HEK293 (cell line): ENCODE results near the gene RNU7-1.

Experiments used
- CTCF ChIA-PET: fragments of 350-600 bp; formaldehyde crosslinking; extraction: SDS; loops from one replicate; lab custom pipeline; 2021; ENCODE audit warnings: antibody characterized with exemption; lab: Yijun Ruan, JAX
- POLR2A ChIA-PET: fragments of 300-600 bp; formaldehyde crosslinking; extraction: SDS; loops from one replicate; lab custom pipeline; 2020; ENCODE audit warnings: antibody characterized with exemption, inconsistent platforms; lab: Yijun Ruan, JAX
- H3K27ac ChIP-seq: fragments of 200-500 bp; sonication (Bioruptor generic); 2 replicates; pipeline ENCODE4 v1.5.1; 2014; ENCODE audit warnings: low read depth, low read length, control low read depth, inconsistent platforms; ENCODE audit errors: extremely low read depth
- H3K36me3 ChIP-seq, 2 experiments: fragments of 200-500 bp in 1 of 2; sonication (Bioruptor generic) in 1 of 2; 1 replicate in 1 of 2; 2 replicates in 1 of 2; pipeline ENCODE4 v1.5.1; 2014 to 2017; ENCODE audit warnings: inconsistent platforms in 2 of 2, low read length in 2 of 2; ENCODE audit not compliant: control insufficient read depth in 2 of 2, insufficient read depth in 1 of 2
- H3K4me1 ChIP-seq: fragments of 200-500 bp; sonication (Bioruptor generic); 2 replicates; pipeline ENCODE4 v1.5.1; 2014; ENCODE audit warnings: mild to moderate bottlenecking, low read length, inconsistent platforms; ENCODE audit not compliant: control insufficient read depth, insufficient read depth
- H3K4me3 ChIP-seq: 2 replicates; pipeline ENCODE4 v1.5.1; 2011; ENCODE audit warnings: low read depth, mild to moderate bottlenecking, control low read depth, low read length, moderate library complexity
- H3K9me3 ChIP-seq: fragments of 200-500 bp; sonication (Bioruptor generic); 2 replicates; pipeline ENCODE4 v1.5.1; 2014; ENCODE audit warnings: low read depth, low read length, inconsistent platforms; ENCODE audit not compliant: control insufficient read depth, insufficient read depth
- ELK4 ChIP-seq: IDR thresholded peaks from 2 replicates; pipeline ENCODE4 v1.6.1; 2011; ENCODE audit warnings: mild to moderate bottlenecking, low read depth, low read length, borderline replicate concordance
- HIC1 ChIP-seq: fragments of 450-650 bp; formaldehyde crosslinking; IDR thresholded peaks from 2 replicates; pipeline ENCODE4 v1.5.1; 2016; ENCODE audit warnings: missing biosample characterization, missing genetic modification characterization
- KLF10 ChIP-seq: fragments of 450-650 bp; IDR thresholded peaks from 2 replicates; pipeline ENCODE4 v1.5.1; 2018; ENCODE audit warnings: missing biosample characterization, mild to moderate bottlenecking, missing genetic modification characterization
- MZF1 ChIP-seq: fragments of 450-650 bp; formaldehyde crosslinking; IDR thresholded peaks from 2 replicates; pipeline ENCODE4 v1.5.1; 2017; ENCODE audit warnings: missing biosample characterization, missing genetic modification characterization, borderline replicate concordance
- SETDB1 ChIP-seq: IDR thresholded peaks from one replicate; pipeline ENCODE4 v1.6.1; 2017; ENCODE audit warnings: mild to moderate bottlenecking, low read length, moderate library complexity, mixed read lengths; ENCODE audit not compliant: insufficient read length
- SP3 ChIP-seq: fragments of 450-650 bp; formaldehyde crosslinking; IDR thresholded peaks from 2 replicates; pipeline ENCODE4 v1.5.1; 2016; ENCODE audit warnings: missing biosample characterization, missing genetic modification characterization
- TRIM28 ChIP-seq: IDR thresholded peaks from 2 replicates; pipeline ENCODE4 v1.6.1; 2011; ENCODE audit warnings: low read length, control low read depth, borderline replicate concordance
- ZBTB10 ChIP-seq: fragments of 450-650 bp; formaldehyde crosslinking; IDR thresholded peaks from 2 replicates; pipeline ENCODE4 v1.5.1; 2016; ENCODE audit warnings: missing biosample characterization, missing genetic modification characterization
- ZBTB21 ChIP-seq: fragments of 450-650 bp; formaldehyde crosslinking; IDR thresholded peaks from 2 replicates; pipeline ENCODE4 v1.5.1; 2017; ENCODE audit warnings: missing biosample characterization, missing genetic modification characterization
- ZBTB7A ChIP-seq: fragments of 450-650 bp; formaldehyde crosslinking; IDR thresholded peaks from 2 replicates; pipeline ENCODE4 v1.5.1; 2016; ENCODE audit warnings: low read depth, missing biosample characterization, missing genetic modification characterization
- ZIC2 ChIP-seq: fragments of 450-650 bp; formaldehyde crosslinking; IDR thresholded peaks from 2 replicates; pipeline ENCODE4 v1.5.1; 2016; ENCODE audit warnings: missing biosample characterization, missing genetic modification characterization
- ZNF114 ChIP-seq: fragments of 450-650 bp; formaldehyde crosslinking; IDR thresholded peaks from 2 replicates; pipeline ENCODE4 v1.5.0; 2017; ENCODE audit warnings: missing biosample characterization, missing genetic modification characterization
- ZNF121 ChIP-seq: fragments of 450-650 bp; formaldehyde crosslinking; IDR thresholded peaks from 2 replicates; pipeline ENCODE4 v1.5.1; 2016; ENCODE audit warnings: missing biosample characterization, missing genetic modification characterization
- ZNF146 ChIP-seq: fragments of 450-650 bp; formaldehyde crosslinking; IDR thresholded peaks from 2 replicates; pipeline ENCODE4 v1.5.1; 2016; ENCODE audit warnings: missing biosample characterization, missing genetic modification characterization
- ZNF26 ChIP-seq: fragments of 450-650 bp; formaldehyde crosslinking; IDR thresholded peaks from 2 replicates; pipeline ENCODE4 v1.5.1; 2016; ENCODE audit warnings: missing biosample characterization, missing genetic modification characterization
- ZNF335 ChIP-seq: fragments of 450-650 bp; formaldehyde crosslinking; conservative IDR thresholded peaks from 2 replicates; pipeline ENCODE4 v1.5.1; 2016; ENCODE audit warnings: missing biosample characterization, missing genetic modification characterization
- ZNF398 ChIP-seq: fragments of 450-650 bp; formaldehyde crosslinking; IDR thresholded peaks from 2 replicates; pipeline ENCODE4 v1.5.1; 2017; ENCODE audit warnings: missing biosample characterization, missing genetic modification characterization
- ZNF473 ChIP-seq: fragments of 450-650 bp; formaldehyde crosslinking; IDR thresholded peaks from 2 replicates; pipeline ENCODE4 v1.5.1; 2017; ENCODE audit warnings: missing biosample characterization, missing genetic modification characterization
- ZNF560 ChIP-seq: fragments of 450-650 bp; formaldehyde crosslinking; IDR thresholded peaks from 2 replicates; pipeline ENCODE4 v1.5.1; 2017; ENCODE audit warnings: missing biosample characterization, missing genetic modification characterization, borderline replicate concordance
- ZNF561 ChIP-seq: fragments of 450-650 bp; IDR thresholded peaks from 2 replicates; pipeline ENCODE4 v1.5.1; 2018; ENCODE audit warnings: missing biosample characterization, missing genetic modification characterization, borderline replicate concordance
- ZNF624 ChIP-seq: fragments of 450-650 bp; formaldehyde crosslinking; IDR thresholded peaks from 2 replicates; pipeline ENCODE4 v1.5.1; 2017; ENCODE audit warnings: missing biosample characterization, missing genetic modification characterization
- ZNF701 ChIP-seq: fragments of 450-650 bp; formaldehyde crosslinking; IDR thresholded peaks from 2 replicates; pipeline ENCODE4 v1.5.1; 2016; ENCODE audit warnings: missing biosample characterization, missing genetic modification characterization
- ZNF747 ChIP-seq: fragments of 450-650 bp; formaldehyde crosslinking; IDR thresholded peaks from 2 replicates; pipeline ENCODE4 v1.5.1; 2016; ENCODE audit warnings: missing biosample characterization, missing genetic modification characterization
- ZNF76 ChIP-seq: fragments of 450-650 bp; formaldehyde crosslinking; IDR thresholded peaks from 2 replicates; pipeline ENCODE4; 2016; ENCODE audit warnings: low read depth, missing biosample characterization, missing genetic modification characterization, borderline replicate concordance
- ZNF837 ChIP-seq: fragments of 450-650 bp; formaldehyde crosslinking; IDR thresholded peaks from 2 replicates; pipeline ENCODE4 v1.5.1; 2016; ENCODE audit warnings: missing biosample characterization, missing genetic modification characterization
- ZSCAN5A ChIP-seq: fragments of 450-650 bp; formaldehyde crosslinking; IDR thresholded peaks from 2 replicates; pipeline ENCODE4 v1.5.1; 2016; ENCODE audit warnings: missing biosample characterization, missing genetic modification characterization

Gene RNU7-1

GRCh38 chr12:6967651-6968100 is 24.1 kb downstream of the RNU7-1 start (continued):
- no peak for TF ChIP-seq ZSCAN5A (tag by site-specific recombination)
- TF ChIP-seq ZBTB10 (tag by site-specific recombination), result no peak
- no peak for TF ChIP-seq ZBTB21 (tag by site-specific recombination)
- no peak for TF ChIP-seq ZNF561 (tag by site-specific recombination)
- TF ChIP-seq ZNF398 (tag by site-specific recombination), result no peak
- no peak for TF ChIP-seq ZNF114
- TF ChIP-seq ZNF837, result no peak
- TF ChIP-seq, all 188 proteins: peak for 0

GRCh38 chr12:6968426-6968825 is 24.8 kb downstream of the RNU7-1 start:
- POLR2A ChIA-PET, result interaction anchor here (1.0 to 2.4 kb wide), 4 partner anchors 23 to 50 kb away, joined by 3 to 32 read pairs (median 4); partner anchors contain the start of genes C12orf57, LPCAT3 and RNU7-1
- H3K4me1 ChIP-seq, result 0 out of 2 replicates have a peak, but pooled peaks cover 4% of the 10 kb centered on the region
- H3K27ac ChIP-seq, result 0 out of 2 replicates have a peak overlapping the region, but pooled peaks have one; percentile 18

More at GRCh38 chr12:6968426-6968825, 24.8 kb downstream of the RNU7-1 start:
- Histone ChIP-seq H3K9me3 (no peaks in the 10 kb centered on the region), H3K4me3 (no peak overlapping the region), H3K36me3 (peaks cover 14 to 64% of the 10 kb centered on the region in 2 experiments)
- CTCF ChIA-PET, result interaction anchor here (0.6 to 2.7 kb wide), 10 partner anchors 17 to 145 kb away, joined by 3 to 41 read pairs (median 4); partner anchors contain the start of genes C12orf57, C1R, C1RL and RNU7-1
- TF ChIP-seq ZBTB7A, result no peak
- no peak for TF ChIP-seq KLF10 (tag by site-specific recombination)
- no peak for TF ChIP-seq ZNF701
- no peak for TF ChIP-seq SETDB1
- no peak for TF ChIP-seq ZNF146
- TF ChIP-seq ZNF335 (tag by site-specific recombination), result no peak
- TF ChIP-seq ZNF561 (tag by site-specific recombination), result no peak
- no peak for TF ChIP-seq TRIM28
- no peak for TF ChIP-seq ZNF624 (tag by site-specific recombination)
- no peak for TF ChIP-seq SP3
- no peak for TF ChIP-seq ZNF76
- no peak for TF ChIP-seq ZNF121 (tag by site-specific recombination)
- TF ChIP-seq MZF1 (tag by site-specific recombination), result no peak
- no peak for TF ChIP-seq ZNF473 (tag by site-specific recombination)
- TF ChIP-seq ZNF560 (tag by site-specific recombination), result no peak
- no peak for TF ChIP-seq HIC1 (tag by site-specific recombination)
- TF ChIP-seq ZIC2, result no peak
- TF ChIP-seq ELK4, result no peak
- no peak for TF ChIP-seq ZNF26 (tag by site-specific recombination)
- no peak for TF ChIP-seq ZNF747 (tag by site-specific recombination)
- TF ChIP-seq, all 188 proteins: peak for 0
